NOMO-1 (cell line): ENCODE measurements around the gene C10orf90.

ENCODE experiments used
- DNase-seq, 2 experiments: peaks; one replicate each; lab custom pipeline; 2025; ENCODE audit not compliant: unreplicated experiment in 2 of 2; lab: John Stamatoyannopoulos, UW

The C10orf90 gene

GRCh38 chr10:126586878-126587277 lies 83.6 kb downstream of the C10orf90 start:
- no peak for DNase-seq

- no peak for DNase-seq
Observed at GRCh38 chr10:126586128-126586527, 84.4 kb downstream of the C10orf90 start.

- no peak for DNase-seq
Observed at GRCh38 chr10:126585249-126586017, 85.1 kb downstream of the C10orf90 start.

- no peak for DNase-seq
Observed at GRCh38 chr10:126584836-126585235, 85.7 kb downstream of the C10orf90 start.

- DNase-seq, result no peak
Observed at GRCh38 chr10:126583552-126584200, 86.8 kb downstream of the C10orf90 start.

GRCh38 chr10:126581648-126582046 lies 88.8 kb downstream of the C10orf90 start:
- no peak for DNase-seq

GRCh38 chr10:126580873-126581647 lies 89.4 kb downstream of the C10orf90 start:
- no peak for DNase-seq

GRCh38 chr10:126576336-126576735 lies 94.2 kb downstream of the C10orf90 start:
- DNase-seq, result no peak

- no peak for DNase-seq
Observed at GRCh38 chr10:126570621-126571602, 99.6 kb downstream of the C10orf90 start.

GRCh38 chr10:126570245-126570570 lies 100.3 kb downstream of the C10orf90 start:
- DNase-seq, result no peak

GRCh38 chr10:126569513-126570244 lies 100.8 kb downstream of the C10orf90 start:
- no peak for DNase-seq

- no peak for DNase-seq
Observed at GRCh38 chr10:126568809-126569385, 101.6 kb downstream of the C10orf90 start.

- no peak for DNase-seq
Observed at GRCh38 chr10:126565871-126566270, 104.6 kb downstream of the C10orf90 start.

GRCh38 chr10:126565441-126565840 lies 105.1 kb downstream of the C10orf90 start:
- no peak for DNase-seq

GRCh38 chr10:126564326-126564888 lies 106.1 kb downstream of the C10orf90 start:
- DNase-seq, result peak in 1 of 2 experiments; percentile 8

GRCh38 chr10:126563361-126563760 lies 107.1 kb downstream of the C10orf90 start:
- DNase-seq, result no peak

- no peak for DNase-seq
Observed at GRCh38 chr10:126561921-126562680, 108.4 kb downstream of the C10orf90 start.

GRCh38 chr10:126561294-126561920 lies 109.1 kb downstream of the C10orf90 start:
- DNase-seq, result no peak
